NAMALWA (cell line): ENCODE data around the gene MYO7A.

Source experiments
- DNase-seq: peaks from one replicate; pipeline ENCODE4 v3.0.0-alpha.2; 2015; ENCODE audit warnings: low spot score

Gene MYO7A

DNA sequence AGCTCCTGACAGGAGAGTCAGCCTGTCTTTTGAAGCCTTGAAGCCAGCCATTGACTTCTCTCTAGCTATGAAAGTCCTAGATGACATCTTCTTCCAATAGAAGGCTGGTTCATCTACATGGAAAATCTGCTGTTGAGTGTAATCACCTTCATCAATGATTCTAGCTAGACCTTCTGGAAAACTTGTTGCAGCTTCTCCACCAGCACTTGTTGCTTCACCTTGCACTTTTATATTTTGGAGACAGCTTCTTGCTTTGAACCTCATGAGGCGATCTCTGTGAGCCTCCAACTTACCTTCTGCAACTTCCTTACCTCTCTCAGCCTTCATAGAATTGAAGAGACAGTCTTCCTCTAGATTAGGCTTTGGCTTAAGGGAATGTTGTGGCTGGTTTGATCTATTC is 58.3 kb downstream of the MYO7A start:
- no peak for DNase-seq

DNA sequence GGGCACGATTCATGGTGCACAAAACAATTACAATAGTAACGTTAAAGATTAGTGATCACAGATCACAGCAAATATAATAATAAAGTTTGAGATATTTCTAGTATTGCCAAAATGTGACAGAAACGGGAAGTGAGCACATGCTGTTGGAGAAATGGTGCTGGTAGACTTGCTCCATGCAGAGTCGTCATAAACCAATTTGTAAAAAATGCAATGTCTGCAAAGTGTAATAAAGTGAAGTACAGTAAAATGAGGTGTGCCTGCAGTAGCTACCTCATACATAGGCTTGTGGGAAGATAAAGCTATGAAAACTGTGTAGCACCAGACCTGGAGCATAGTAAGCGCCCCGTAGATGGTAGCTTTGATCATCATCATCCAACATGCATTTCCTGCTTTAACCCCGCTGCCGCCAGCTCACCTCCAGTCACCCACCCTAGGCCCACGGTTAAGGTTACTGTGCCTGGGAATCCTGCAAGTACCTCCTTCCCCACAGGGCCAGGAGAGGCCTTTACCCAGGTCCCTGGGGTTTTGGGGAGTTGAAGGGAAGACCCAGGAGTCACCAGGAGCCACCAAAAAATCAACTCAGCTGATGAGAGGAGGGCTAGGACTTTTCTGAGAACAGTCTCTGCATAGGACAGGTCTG is 59.2 kb downstream of the MYO7A start:
- DNase-seq, result no peak

- DNase-seq, result peak; percentile 77
Observed at GRCh38 chr11:77187776-77188632, 60.0 kb downstream of the MYO7A start.

- DNase-seq, result no peak
Observed at GRCh38 chr11:77188633-77189491, 60.8 kb downstream of the MYO7A start.

DNA sequence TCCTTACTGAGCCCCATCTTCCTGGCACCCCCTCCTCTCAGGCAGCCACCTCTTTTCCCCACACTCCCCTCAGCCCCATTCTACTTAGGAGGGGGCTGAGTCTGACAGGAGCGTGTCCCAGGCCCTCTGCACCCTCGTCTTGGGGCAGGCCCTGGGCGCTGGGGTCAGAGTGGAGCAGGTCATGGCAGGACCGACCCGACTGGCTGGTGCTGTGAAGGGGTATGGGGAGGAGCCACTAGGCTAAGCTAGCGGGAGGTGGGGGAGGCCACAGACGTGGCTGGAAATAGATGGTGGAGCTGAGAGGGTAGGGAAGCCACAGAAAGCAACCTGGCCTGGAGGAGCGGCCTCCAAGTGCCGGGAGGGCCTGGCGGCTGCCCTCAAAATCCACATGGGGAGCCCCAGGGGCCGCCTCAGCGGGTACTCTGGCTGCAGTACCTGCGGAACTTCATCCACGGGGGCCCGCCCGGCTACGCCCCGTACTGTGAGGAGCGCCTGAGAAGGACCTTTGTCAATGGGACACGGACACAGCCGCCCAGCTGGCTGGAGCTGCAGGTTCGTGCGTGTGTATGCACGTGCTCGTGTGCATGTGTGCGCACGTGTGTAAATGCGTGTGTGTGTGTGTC is 61.7 kb downstream of the MYO7A start:
- DNase-seq, result no peak

DNA sequence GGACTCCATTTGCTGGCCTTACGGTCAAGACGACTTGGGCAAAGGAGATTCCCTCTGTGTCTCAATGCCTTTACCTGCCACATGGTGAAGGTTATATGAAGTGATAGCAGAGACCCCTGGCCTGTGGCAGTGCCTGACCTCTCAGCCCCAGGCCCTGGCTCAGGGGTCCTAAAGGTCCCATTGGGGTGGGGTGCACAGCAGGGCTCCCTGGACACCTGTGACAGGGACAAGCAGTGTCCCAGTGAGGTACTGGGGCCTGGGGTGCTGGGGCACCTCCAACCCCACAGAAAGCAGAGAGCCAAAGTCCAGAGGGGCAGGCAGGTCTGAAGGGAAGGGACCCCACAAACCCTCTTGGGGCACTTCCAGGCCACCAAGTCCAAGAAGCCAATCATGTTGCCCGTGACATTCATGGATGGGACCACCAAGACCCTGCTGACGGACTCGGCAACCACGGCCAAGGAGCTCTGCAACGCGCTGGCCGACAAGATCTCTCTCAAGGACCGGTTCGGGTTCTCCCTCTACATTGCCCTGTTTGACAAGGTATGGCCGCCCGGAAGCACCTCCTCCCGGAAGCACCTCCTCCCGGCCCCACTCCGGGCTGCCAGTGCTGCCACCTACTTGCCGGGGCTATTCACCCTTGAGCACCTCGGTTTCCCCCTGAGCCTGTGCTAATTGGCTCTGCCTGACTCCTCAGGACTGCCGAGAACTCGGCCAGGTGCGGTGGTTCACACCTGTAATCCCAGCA is 62.5 kb downstream of the MYO7A start:
- DNase-seq, result no peak

GRCh38 chr11:77191429-77191822 is 63.4 kb downstream of the MYO7A start:
- DNase-seq, result no peak

- peak; percentile 35 for DNase-seq
Observed at GRCh38 chr11:77191823-77192495, 63.9 kb downstream of the MYO7A start.

- DNase-seq, result no peak
Observed at GRCh38 chr11:77193167-77193566, 65.1 kb downstream of the MYO7A start.

- DNase-seq, result no peak
Observed at GRCh38 chr11:77193911-77194830, 66.1 kb downstream of the MYO7A start.

DNA sequence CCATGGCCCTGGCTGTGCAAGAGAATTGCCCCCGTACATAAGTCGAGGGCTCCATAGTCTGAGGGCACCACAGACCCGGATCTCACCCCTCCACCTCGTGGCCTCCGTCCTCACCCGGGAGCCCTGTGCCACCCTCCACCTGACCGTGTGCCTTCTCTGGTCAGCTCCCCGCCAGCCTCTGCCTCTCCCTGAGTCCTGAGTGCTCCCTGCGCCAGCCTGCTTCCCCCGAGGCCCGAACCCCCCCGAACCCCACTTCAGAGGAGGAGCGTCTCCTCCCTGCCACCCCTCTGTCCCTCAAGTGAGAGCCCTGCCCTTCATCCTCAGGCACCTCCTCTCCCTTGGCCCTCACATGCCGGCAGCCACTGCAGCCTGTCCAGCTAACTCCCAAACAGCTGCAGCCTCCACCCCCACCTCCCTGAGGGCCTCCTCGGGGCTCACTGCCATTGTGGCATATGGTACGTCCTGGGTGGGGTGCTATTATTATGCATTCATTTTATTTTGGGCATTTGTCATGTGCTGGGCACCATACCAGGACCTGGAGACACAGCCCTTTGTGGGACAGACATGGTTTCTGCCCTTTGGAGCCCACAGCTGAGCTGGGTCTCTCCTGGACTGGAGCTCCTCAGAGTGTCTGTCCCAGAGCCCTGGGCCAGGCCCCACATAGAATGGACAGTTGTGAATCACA is 67.2 kb downstream of the MYO7A start:
- no peak for DNase-seq

- no peak for DNase-seq
Observed at GRCh38 chr11:77196961-77197360, 68.9 kb downstream of the MYO7A start.

GRCh38 chr11:77197626-77198320 is 69.7 kb downstream of the MYO7A start:
- no peak for DNase-seq

DNA sequence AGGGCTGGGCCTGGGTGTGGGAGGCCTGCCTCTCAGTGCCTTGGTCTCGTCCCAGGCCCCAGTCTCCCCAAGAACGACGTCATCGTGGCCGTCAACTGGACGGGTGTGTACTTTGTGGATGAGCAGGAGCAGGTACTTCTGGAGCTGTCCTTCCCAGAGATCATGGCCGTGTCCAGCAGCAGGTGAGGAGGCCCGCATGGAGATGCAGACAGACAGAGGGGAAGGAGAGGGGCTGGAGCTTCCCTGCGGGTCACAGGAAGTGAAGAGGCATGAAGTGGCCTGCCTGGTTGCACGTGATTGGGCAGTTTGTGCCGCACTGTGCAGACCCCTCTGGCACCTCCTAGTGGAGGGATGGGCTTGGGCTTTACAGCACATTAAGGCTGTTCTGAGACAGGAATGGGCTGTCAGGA is 70.4 kb downstream of the MYO7A start:
- DNase-seq, result peak; percentile 56

DNA sequence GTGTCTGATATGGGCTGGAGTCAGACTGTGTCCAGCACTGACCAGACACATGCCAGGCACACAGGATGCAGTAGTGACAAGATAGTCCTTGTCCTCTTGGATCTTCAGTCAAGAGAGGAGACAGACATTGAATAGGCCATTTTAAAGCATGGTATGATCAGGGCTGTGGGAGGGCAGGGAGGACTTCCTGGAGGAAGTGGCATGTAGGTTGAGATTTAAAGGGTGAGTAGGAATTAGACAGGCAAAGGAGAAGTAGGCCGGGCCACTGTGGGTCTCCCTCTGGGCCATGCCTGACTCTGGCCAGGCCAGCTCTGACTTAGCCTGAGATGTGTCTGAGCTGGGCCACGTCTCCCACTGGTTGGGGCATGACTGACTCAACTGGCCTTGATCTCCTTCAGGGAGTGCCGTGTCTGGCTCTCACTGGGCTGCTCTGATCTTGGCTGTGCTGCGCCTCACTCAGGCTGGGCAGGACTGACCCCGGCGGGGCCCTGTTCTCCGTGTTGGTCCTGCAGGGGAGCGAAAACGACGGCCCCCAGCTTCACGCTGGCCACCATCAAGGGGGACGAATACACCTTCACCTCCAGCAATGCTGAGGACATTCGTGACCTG is 71.2 kb downstream of the MYO7A start:
- no peak for DNase-seq

GRCh38 chr11:77200351-77201268 is 72.6 kb downstream of the MYO7A start:
- no peak for DNase-seq

DNA sequence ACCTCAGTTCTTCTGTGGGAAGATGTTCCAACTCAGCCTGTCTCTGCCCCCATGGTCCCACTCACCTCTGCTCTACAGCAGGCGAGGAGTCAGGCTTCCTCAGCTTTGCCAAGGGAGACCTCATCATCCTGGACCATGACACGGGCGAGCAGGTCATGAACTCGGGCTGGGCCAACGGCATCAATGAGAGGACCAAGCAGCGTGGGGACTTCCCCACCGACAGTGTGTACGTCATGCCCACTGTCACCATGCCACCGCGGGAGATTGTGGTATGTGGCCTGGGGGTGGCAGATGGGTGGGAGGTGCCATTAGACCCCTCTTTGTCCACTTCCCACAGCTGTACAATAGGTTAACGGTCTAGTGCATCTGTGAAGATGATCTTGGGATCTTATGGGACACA is 73.3 kb downstream of the MYO7A start:
- no peak for DNase-seq
